T-helper 1 cell (primary cell): ENCODE data around the gene MBTPS2.
"Not testable (repeated sequence)": the region's sequence is repeated elsewhere in the genome, so short reads cannot be mapped to it uniquely, and the experiment has no call there.

Experiments
- DNase-seq, 5 donors: peaks; one replicate each; pipeline ENCODE4 v3.0.0-alpha.2; 2012 to 2020

The MBTPS2 gene

GRCh38 chrX:21863241-21863640, 23.8 kb downstream of the MBTPS2 start:
- DNase-seq = no peak

DNA sequence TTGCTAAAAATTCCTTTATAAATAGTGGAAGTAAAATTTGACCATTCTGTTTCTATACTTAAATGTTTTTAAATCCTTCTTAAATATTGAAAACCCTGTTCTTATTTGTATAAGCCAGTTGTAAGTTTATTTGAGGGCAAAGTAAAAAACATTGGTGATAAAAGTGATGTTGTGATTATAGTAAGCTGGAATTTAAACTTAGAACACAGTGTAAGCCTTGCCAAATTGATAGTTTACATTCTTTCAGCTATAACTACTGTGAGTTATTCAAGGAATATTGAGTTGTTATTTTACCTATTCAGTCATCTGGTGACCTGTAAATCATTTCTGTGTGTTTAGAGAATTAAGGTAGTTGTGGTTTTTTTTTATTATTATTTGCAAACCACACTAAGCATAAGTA, 26.0 kb downstream of the MBTPS2 start:
- DNase-seq = no peak

GRCh38 chrX:21870494-21870893, 31.1 kb downstream of the MBTPS2 start:
- no peak for DNase-seq

DNA sequence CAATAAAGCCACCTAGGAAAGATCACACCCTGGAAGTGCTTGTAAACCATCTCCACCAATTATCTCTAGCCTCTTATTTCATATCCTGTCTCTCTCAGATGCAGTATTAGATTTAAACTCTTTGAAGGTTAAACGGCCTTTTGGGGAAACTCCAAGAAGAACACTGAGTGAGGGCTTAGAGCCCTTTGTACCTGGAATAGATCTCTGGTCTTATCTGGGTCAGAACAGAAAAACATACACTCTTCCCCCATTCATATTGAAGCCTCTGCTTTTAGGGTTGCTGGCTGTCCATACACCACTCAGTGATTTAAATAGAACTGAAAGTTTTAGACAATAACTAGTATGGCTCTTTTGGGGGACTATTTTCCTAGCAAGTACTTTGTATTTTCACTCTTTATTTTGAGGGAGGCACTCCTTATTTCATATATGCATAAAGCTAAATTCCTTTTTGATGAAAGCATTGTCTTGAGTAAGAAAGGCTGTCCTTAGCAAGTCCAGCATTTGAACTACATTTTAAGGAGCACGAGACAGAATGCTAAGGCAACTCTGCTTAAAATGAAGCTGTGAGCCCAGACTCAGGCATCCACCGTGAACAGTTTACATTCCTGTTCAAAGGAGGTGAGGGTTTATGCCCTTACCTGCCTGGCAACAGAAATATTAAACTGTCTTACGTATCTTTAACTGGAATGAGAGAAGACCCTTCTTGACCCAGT, 33.8 kb downstream of the MBTPS2 start:
- no peak for DNase-seq

DNA sequence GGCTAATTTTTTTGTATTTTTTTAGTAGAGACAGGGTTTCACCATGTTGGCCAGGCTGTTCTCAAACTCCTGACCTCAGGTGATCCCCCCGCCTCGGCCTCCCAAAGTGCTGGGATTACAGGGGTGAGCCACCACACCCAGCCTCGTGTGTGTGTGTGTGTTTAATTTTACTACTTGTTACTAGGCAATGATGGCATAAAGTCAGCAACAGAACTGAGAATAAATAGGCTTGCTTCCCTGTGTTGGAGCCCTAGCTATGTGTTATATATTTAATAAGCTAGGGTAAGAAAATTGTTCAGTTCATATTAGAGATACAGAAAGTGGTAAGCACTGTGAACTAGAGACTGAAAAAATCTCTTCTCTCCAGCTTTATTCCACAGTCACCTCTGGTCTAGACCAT, 34.8 kb downstream of the MBTPS2 start:
- DNase-seq = not testable (repeated sequence)

GRCh38 chrX:21875013-21875412, 35.6 kb downstream of the MBTPS2 start:
- no peak for DNase-seq

DNA sequence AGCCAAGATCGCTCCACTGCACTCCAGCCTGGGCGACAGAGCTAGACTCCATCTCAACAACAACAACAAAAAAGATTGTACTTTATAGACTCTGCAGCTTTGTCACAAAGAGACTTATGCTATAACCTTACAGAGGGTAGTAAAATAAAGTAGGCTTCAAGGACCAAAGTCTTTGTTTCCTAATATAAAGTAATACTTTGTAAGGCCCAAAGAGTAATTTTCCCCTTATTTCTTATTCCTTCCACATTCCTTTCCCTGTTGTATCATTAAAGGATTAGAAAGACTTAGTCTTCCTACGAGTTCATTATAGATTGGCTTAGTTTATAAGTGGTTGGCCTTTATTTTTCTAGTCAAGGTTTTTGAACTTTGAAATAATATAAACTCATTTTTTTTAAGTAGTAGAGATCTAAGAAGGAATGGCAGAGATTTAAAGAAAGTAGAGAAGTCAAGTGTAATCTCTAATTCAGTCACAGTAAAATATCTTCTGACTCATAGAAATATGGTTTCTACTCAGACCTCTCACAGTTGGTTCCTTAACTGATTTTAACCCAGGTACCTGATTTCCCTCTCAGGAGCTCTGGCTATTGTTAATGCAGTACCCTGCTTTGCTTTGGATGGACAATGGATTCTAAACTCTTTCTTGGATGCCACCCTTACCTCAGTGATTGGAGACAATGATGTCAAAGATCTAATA, 42.6 kb downstream of the MBTPS2 start:
- DNase-seq = no peak

- no peak for DNase-seq
These were observed 43.8 kb downstream of the MBTPS2 start for GRCh38 chrX:21883258-21883657.

DNA sequence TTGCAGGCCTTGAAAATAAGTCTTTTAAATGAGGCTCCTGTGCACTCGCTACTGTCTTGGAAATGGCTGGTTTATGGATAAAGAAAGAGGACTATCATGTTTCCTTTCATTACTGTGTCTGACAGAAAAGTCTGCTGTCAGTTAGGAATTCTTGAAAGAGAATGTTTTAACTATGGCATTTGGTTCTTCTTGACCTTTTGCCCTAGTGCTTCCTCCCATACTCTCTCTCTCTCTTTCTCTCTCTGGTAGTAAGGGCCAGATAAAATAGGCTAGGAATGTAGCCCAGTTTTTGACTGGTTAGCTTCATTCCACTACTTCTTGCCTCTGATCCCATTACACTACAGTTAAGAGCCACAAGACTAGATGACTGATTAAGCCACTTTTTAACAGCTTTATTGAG, 46.2 kb downstream of the MBTPS2 start:
- DNase-seq = no peak

DNA sequence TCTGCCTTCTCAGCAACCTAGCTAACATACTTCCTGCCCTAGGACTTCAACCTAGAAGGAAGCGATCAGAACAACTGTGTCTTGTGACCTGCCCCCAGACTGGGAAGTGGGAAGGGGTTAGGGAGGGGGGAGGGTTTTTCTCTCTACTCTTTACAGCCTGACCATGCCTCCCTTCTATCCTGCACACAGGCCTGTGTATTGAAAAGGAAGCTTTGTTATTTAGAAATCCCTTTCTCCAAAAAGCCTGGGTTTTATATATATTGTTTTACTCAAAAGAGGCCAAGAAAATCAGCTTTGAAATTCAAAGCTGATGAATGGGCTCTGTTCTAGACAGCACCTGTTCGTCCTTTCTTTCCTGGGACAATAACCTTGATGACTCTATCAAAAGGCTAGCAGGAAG, 65.9 kb downstream of the MBTPS2 start:
- DNase-seq = no peak

DNA sequence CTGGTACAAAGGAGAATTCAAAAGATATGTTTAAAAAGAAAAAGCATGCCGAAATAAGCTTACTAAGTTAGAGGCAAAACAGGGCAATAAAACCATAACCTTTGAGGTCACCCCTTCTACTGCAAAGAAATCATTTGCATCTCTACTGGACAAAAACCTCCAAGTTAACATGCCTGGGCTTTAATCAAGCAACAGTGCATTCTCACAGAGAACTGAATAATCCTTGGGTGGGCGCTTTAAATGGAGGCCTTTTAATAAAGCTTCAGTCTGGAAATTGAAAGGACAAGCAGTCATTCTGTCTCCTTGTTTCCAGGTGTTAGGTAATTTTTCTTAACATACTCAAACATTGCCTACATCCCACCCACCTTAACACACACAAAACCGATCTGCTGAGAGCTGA, 66.5 kb downstream of the MBTPS2 start:
- no peak for DNase-seq

GRCh38 chrX:21907260-21907659, 67.8 kb downstream of the MBTPS2 start:
- DNase-seq = no peak

- DNase-seq = no peak
These were observed 72.1 kb downstream of the MBTPS2 start for GRCh38 chrX:21911481-21911880.

- no peak for DNase-seq
These were observed 72.8 kb downstream of the MBTPS2 start for GRCh38 chrX:21912220-21912619.

- DNase-seq = no peak
These were observed 73.6 kb downstream of the MBTPS2 start for GRCh38 chrX:21912989-21913388.

DNA sequence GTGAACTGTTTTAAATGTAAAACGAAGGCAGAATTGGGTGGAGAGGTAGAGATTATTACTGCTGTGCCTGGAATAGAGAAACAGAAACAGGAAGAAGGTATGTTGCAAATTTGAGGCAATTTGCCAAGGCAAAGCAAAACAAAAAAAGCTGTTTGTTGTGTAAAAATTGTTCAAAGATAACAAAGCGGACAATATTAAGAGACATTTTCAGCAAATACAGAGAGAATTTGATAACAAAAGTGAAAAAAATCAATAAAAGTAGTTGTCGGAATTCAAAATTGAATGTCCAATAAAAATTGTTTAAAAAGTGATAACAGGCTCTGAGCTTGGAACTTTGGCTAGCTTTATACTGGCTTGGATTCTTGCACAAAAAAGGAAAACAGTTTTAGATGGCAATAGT, 86.7 kb downstream of the MBTPS2 start:
- no peak for DNase-seq

- DNase-seq = peak in 1 of 5 donors; percentile 70
These were observed 87.3 kb downstream of the MBTPS2 start for GRCh38 chrX:21926527-21927278.

DNA sequence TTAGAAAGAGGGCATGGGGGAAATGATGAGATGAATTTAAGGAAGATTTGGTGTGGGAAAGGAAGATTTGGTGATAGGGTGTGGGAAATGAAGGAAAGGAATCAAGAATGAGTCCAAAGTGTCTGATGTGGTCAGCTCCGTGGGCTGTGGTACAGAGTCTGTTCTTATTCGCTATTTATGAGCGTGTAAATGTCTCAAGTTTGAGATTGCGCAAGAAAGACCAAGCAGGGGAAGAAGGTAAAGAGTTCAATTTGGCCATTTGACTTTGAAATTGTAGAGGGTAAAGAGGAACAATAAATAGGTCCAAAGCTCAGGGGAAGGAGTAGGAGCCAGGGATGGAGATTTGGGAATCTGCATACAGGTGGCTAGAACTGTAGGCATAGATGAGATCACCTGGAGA, 89.8 kb downstream of the MBTPS2 start:
- no peak for DNase-seq

GRCh38 chrX:21930986-21931385, 91.6 kb downstream of the MBTPS2 start:
- no peak for DNase-seq

GRCh38 chrX:21932292-21933002, 93.0 kb downstream of the MBTPS2 start:
- DNase-seq = peak in 1 of 5 donors; percentile 39

DNA sequence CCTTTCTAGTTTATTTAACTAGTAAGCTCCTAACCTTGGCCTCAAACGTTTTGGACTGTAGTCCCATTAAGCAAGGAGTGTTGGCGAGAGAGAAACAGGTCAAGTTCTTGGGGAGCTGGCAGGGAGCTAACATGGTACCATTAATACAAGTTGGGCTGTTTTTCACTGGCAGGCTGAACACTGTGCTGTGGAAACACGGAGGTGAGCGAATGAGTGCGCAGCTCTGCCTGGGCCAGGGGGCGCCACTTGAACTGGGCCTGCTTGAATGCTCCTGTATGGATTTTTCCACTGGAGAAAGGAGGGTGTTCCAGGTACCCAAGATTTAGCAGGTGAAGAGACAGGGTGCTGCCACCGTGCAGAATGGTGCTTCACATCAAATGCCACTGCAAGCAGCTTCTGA, 93.7 kb downstream of the MBTPS2 start:
- no peak for DNase-seq

DNA sequence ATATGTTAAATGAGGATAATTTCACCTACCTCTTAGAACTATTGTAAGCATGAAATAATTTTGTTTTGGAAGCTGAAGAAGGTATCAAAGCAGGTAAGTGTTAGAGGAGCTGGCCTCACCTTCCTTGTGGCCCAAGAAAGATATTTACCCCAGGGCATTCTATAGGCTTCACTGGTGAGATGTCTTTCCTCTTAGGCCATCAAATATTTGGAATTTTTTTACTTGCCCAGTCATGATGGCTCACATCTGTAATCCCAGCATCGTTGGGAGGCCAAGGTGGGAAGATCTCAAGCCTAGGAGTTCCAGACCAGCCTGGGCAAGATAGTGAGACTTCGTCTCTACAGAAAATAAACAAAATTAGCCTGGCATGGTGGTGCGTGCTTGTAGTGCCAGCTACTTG, 95.0 kb downstream of the MBTPS2 start:
- no peak for DNase-seq
